GM21367 (cell line): ENCODE data around the gene ATP6V1E1.

Source experiments
- ATAC-seq: cut with Tn5 transposase; IDR thresholded peaks from one replicate; pipeline ENCODE4 v1.9.1; 2021; ENCODE audit not compliant: unreplicated experiment

Gene ATP6V1E1

DNA sequence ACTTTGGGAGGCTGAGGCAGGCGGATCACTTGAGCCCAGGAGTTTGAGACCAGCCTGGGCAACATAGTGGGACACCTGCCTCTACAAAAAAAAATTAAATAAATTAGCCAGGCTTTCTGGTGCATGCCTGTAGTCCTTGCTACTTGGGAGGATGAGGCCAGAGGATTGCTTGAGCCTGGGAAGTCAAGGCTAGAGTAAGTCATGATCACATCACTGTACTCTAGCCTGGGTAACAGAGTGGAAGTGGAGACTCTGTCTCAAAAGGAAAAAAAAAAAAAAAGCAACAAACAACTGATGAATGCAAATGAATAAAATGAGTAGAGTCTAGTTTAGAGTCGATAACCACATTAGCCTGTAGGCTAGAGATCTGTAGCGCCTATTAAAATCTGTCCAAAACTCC, 6.1 kb upstream of the ATP6V1E1 start:
- ATAC-seq, result no peak

DNA sequence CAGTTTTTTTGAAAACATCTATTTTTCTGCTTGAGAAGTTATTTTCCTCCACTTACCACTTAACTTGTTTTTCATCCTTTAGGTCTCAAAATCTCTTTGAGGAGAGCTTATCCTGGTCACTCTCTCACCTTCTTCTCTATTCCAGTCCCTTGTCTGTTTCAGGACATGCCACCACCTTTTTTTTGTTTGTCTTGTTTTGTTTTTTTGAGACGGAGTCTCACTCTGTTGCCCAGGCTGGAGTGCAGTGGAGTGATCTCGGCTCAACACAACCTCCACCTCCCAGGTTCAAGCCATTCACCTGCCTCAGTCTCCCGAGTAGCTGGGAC, 5.4 kb upstream of the ATP6V1E1 start:
- ATAC-seq, result no peak

DNA sequence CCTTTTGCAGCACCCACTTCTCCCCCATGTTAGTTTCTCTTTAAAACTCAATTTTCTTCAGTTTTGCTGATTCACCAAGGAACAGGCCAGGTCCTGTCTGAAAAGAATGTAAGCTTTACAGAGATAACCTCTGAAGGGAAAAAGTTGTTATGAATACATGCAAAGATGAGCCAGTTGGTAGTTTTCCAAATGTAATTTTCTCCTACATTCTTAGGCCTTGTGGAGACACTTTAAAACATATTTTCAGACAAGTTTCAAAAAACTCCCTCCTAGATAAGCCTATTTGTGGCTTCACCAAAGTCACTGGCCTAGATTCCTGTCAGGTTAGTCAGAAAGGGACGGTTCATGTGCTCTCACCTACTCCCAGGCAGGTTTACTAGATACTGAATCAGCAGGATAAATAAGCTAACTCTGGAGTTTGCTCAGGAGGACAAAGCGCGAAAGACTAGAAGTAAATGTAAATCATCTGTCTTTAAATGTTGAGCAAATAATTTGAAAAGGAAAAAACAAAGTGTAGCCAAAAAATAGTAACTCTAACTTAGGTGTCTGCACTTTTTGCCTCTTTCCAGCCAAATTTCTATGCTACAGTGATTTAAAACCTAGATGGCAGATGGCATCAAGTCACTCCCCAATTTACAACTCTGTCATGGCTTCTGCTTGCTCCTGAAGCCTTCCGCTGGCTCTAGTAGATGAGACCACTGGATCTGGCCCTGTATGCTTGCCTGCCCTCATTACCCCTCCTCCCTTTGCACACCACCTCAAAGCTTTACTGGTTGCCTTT, 4.9 kb upstream of the ATP6V1E1 start:
- ATAC-seq, result no peak

DNA sequence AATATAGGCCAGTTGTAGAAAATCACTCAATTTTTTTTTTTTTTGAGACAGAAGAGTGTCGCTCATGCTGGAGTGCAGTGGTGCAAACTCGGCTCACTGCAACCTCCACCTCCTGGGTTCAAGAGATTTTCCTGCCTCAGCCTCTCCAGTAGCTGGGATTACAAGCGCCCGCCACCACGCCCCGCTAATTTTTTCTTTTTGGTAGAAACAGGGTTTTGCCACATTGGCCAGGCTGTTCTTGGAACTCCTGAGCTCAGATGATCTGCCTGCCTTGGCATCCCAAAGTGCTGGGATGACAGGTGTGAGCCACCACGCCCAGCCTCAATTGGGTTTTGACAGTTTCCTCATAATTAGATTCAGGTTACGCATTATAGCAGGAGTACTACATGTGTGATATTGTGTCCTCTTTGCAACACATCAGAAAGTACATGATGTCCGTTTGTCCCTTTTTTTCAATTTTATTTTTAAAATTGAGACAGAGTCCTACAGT, 2.6 kb upstream of the ATP6V1E1 start:
- no peak for ATAC-seq

DNA sequence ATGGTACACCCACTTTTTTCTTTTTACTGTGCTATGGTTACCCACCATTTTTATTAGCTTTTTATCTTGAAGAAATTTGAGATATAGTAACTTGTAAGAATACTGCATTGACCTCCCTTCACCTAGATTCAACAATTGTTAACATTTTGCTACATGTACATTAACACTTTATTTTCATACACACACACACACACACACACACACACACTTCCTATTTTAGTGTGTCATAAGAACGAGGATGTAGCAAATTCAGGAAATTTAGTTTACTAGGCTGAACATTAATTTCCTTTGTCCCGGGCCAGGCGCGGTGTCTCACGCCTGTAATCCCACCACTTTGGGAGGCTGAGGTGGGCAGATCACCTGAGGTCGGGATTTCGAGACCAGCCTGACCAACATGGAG, 1.1 kb upstream of the ATP6V1E1 start:
- no peak for ATAC-seq

DNA sequence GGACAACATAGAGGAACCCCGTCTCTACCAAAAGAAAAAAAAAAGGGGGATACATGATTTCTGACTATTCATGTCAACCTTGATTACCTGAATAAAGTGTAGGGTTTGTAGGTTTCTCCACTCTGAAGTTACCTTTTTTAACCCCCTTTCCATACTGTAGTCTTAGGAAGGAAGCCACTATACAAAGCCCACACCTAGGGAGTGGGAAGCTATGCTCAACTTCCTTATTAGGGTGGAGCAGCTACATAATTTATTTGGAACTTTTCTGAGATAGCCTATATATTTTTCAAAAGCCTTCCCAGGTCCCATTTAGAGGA, 582 bp upstream of the ATP6V1E1 start:
- ATAC-seq, result no peak

DNA sequence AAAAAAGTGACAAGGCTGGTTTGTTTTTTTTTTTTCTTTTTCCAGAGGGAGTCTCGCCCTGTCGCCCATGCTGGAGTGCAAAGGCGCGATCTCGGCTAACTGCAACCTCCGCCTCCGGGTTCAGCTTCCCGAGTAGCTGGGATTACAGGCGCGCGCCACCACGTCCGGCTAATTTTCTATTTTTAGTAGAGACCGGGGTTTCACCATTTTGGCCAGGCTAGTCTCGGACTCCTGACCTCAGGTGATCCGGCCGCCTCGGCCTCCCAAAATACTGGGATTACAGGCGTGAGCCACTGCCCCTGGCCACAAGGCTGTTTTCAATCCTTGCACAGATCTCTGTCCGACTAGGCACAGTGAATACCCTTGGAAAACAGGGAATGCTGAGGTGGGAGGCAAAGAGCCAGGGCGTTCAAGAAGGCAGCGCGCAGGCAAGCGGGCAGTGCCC, 566 bp downstream of the ATP6V1E1 start:
- ATAC-seq, result no peak

DNA sequence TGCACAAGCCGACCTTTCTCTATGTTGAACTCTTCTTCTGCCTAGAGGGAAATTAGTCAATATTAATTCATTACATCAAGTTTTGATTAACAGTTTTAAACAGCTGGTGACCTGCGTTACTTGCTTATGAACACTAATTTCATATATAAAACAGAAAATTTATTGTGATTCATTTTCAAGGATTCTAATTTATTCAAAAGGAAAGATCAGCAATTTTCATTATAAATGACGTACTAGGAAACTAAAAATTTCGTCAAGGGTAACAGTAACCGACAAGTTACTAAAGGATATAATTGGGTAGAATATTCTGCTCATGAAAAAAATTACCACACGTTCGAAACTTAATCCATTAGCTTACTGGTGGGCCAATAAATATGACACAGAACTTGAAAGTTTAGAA, 15.3 kb downstream of the ATP6V1E1 start:
- ATAC-seq, result no peak

DNA sequence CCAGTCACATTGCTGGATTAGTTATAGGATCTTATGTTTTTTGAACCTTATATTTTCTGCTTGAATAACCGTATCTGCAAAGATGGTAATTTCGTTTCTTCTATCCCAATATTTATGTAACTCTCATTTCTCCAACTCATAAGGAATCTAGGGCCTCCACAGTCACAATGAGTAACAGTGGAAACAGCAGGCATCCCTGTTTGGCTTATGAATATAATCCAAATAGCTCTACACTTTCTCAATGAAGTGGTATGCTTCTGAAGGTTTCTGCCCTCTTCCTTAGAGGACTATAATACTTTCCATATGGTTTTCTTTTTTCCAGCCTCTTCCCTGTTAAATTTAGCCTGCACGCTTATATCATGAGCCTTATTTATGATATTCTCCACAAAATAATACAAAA, 16.5 kb downstream of the ATP6V1E1 start:
- no peak for ATAC-seq

DNA sequence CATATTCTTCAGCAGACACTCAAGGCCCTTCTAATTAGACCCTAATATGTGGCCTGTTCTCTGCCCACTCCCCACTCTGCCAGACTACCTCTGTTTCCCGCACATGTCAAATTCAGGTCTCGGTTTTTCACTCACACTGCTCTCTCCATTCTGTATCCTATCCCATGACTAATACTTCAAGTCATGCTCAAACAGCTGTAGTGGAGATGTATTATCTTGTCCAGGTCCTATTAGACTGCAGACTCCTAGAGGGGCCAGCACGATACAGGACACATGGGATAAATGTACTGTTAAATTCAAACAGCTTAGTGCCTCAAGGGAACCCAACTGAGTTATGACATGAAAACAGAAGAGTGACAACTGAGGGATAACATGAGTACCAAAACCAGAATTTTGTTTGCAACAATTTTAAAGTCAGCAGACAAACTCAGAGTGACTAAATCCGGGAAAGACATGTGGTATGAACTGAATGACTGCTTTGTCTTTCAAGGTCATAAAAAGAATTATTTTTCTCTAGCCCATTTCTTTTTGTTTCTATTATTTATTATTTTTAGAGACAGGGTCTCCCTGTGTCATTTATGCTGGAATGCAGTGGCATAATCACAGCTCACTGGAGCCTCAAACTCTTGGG, 20.5 kb downstream of the ATP6V1E1 start:
- no peak for ATAC-seq

DNA sequence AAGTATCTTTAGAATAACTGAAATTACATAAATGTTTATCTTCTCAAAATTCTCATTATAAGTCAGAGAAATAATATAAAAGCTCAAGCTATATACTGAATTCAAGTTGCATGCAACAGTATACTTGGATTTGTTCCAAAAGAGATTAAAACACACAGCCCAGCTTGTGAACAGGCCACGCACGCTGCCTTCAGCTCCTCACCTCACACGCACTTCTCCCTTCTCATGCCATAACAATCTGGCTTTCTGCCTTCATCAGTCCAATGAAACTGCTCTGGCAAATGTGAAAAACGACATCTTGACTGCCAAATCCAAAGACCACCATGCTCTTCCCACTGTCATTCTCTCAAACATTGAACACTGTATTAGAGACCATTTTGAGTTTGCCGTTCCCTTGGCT, 22.1 kb downstream of the ATP6V1E1 start:
- no peak for ATAC-seq

DNA sequence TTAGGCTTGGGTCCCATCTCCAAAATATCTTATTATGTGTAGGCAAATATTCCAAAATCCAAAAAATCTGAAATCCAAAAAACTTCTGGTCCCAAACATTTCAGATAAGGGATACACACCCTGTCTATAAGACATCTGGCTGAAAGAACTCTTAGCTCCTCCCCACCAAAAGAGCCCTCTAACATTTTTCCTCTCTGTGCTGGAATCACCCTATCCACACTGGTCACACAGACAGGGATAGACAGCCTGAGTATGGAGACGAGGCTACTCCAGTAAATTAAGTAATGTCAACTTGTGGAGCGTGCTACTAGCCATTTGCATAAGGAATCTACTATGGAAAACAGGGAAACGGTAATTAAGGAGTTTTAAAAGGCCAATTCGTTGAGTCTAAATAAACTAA, 24.9 kb downstream of the ATP6V1E1 start:
- no peak for ATAC-seq

DNA sequence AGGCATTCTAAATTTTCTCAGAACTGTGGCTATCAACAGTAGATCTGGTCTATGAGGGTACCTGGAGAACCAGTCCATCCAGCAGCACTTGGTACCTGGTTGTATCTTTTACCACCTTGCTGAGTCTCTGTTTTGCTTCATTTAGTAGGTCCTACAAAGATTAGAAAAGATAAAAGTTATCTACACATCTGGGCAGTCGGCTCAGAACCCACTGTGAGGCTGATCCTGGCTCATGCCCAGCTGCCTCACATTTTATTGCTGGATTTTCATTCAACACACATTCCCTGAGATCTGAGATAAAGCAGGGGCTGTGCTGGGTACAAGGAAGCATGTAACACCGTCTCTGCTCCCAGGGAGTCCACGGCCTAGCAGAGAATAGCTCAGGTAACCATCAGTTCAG, 27.5 kb downstream of the ATP6V1E1 start:
- ATAC-seq, result no peak

DNA sequence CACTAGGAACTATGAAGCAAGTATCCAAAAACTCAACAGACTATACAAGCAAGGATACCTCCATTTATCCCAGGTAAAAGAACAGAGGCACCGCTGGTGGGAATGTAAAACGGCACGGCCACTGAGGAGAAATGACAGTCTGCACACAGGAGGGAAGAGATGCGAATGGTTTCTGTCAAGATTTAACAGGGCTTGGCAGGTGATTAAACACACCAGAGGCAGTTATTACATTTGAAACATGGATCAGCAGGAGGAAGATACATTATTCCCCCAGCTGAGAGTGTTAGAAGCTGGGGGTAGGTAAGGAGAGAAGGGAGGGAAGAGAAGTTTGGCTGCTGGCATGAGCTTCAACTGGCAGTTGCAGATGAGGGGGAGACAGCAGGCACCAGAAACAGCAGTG, 30.2 kb downstream of the ATP6V1E1 start:
- no peak for ATAC-seq

DNA sequence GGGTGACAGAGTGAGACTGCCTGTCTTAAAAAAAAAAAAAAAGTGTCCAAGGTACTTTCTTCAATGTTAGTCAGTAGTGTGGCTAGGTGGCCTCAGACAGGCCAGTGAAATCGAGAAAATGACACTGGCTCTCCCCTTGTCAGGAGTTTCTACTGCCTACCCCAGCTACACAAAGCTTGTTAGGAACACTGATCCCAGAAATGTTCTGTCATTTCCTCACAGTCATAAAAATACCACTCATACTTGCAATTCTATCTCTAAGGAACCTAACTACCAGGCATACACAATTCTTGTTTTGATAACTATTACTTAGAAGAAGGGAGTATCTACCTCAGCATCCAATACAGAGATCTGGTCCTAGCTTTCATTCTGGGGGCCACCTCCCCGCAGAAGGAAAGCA, 31.3 kb downstream of the ATP6V1E1 start:
- no peak for ATAC-seq

DNA sequence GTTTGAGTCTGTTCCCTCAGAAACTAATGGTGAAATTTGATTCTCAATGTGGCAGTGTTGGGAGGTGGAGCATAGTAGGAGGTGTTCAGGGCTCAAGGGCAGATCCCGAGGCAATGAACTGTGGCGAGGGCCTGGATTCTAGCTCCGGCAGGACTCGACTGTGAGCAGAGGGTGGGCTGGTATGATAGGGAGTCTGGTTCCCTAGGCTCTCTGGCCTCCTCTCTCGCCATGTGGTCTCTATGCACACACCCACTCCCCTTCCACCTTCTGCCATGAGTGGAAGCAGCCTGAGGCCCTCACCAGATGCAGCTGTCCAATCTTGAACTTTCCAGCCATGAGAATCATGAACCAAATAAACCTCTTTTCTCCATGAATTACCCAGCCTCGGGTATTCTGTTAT, 32.3 kb downstream of the ATP6V1E1 start:
- no peak for ATAC-seq

DNA sequence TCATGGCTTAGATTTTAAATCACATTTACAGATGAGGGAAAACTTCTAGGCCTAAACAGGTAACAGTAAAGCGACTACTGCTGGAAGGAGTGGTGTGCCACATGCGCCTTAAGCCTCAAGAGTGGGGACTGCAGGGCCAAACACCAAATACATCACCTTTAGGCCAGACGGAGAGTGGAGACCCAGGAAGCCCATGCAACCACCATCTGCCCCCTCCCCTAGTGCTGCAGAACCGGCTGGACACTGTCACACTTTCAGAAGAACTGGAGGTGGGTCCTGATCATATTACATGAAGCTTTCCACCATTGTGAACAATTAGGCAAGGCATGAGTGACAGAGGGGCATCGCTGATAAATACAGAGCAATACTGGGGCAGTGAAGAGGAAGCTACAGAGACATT, 36.3 kb downstream of the ATP6V1E1 start:
- ATAC-seq, result no peak

DNA sequence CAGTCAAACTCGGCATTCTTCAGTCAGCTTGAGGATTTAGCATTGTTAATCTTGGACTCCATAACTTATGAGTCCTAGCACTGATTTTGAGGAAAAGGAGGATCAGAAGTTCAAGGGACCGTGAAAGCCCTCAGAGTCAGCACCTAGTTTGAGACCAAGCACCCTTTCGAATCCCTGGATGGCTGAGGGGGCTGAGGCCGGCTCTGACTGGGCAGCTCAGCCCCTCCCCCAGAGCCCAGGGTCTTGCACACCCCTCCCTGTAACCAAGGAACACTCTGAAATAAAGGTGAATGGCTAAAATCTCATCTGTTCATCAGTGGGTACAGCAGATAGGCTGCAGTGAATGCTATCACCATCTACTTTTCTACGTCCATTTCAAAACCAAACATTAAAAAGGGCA, 38.0 kb downstream of the ATP6V1E1 start:
- ATAC-seq, result no peak

DNA sequence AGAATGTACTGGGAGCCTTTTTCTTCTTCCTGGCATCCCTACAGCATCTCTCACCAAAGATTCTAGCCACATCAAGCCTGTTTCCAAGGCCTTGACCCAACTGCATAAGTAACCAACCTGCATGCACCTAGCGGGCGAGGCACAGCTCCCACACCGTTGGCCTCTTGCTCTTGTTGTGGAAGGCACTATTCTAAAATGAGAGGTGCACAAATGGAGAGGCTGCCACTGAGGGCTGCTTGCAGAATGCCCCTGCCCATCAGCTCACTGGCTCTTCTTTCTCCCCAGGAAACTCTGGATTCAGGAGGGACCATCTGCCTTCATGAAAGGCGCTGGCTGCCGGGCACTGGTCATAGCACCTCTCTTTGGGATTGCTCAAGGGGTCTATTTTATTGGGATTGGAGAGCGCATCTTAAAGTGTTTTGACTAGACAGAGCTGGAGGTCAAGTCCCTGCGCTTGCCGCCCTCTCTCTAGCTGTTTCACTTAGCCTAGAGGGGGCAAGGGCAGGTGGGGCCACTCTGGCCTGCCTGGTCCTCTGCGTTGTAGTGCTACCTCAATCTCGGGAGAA, 38.7 kb downstream of the ATP6V1E1 start:
- no peak for ATAC-seq

DNA sequence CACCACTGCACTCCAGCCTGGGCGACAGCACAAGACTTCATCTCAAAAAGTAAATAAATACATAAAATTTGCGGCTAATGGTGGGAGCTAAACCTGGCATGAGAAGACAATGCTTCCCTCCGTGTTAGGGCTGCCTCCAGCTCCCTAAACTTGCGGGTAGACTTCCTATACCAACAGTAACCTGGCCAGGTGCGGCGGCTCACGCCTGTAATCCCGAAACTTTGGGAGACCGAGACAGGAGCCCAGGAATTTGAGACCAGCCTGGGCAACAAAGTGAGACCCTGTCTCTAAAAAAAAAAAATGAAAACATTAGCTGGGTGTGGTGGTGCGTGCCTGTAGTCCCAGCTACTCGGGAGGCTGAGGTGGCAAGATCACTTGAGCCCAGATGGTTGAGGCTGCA, 39.9 kb downstream of the ATP6V1E1 start:
- ATAC-seq, result no peak

DNA sequence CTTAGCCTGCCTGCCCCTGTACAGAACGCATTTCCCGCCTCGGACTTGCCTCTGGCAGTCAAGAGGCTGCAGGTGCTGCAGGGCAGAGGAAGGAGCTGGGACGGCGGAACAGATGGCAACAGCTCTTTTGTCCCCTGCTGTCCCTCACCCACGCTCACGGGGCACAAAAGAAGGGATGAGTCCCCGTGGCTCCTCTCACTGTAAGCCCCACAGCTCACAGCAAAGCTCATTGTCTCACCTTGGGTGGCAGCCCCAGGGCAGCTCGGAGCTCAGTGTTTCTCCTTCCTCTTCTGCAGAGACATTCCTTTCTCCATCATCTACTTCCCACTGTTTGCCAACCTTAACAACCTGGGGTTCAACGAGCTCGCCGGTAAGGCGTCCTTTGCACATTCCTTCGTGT, 40.9 kb downstream of the ATP6V1E1 start:
- no peak for ATAC-seq

DNA sequence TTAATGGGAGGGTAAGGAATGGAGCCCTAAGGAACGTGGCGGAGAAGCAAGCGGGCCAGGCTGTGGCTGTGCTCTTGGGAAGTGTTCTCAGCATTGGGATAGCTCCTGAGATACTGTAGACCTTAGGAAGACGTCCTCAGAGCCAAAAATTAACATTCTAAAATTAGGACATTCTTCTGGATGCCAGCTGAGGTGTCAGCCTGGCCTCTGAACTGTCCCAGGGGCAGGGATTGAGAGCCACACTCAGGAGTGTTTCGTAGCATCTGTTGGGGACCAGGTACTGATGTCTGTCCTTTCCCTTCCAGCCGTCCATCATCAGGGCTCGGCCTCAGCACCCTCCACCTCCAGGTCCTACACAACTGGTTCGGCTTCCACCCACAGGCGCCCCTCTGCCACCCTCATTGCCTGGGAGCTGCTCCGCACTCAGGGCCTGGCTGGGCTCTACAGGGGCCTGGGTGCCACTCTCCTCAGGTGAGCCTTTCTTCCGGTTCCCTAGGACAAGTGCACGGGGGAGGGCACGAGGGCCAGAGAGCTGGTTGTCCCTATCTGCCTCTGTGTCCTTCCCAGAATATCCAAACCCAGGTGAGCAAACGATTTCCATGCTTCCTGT, 41.6 kb downstream of the ATP6V1E1 start:
- no peak for ATAC-seq
